Erythroblast (primary cell): ENCODE results near the gene ZNF544.

Experiments
- GATA1 ChIP-seq: IDR thresholded peaks from 2 replicates; pipeline ENCODE4 v1.6.1; 2011; ENCODE audit warnings: low read depth, mild to moderate bottlenecking, control low read depth, low read length, moderate library complexity
- POLR2A ChIP-seq: IDR thresholded peaks from 2 replicates; pipeline ENCODE4 v1.6.1; 2011; ENCODE audit warnings: mild to moderate bottlenecking, low read length

DNA sequence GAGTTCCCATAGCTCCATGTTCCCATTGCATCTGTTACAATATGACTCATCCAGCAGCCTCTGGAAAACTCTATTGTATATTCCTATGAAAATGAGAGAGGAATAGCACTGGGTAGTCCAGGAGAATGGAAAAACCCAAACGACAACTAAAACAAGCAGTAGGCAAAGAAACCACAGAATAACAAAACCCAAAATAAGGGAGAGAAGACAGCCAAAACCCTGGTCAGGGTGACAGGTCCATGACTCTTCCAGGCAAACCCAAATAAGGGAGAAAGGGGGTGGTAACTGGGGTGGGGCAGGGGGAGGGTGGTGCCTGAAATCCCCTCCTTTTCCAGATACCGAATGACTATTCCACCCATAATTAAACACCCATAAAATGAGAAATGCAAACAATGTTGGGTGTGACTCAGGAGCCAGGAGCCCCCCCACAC is 46.1 kb downstream of the ZNF544 start:
- no peak for TF ChIP-seq POLR2A
- no peak for TF ChIP-seq GATA1
